ENCODE results near the gene MICAL1.
"Not testable (repeated sequence)": the region's sequence is repeated elsewhere in the genome, so short reads cannot be mapped to it uniquely, and the experiment has no call there.

MICAL1 gene

DNA sequence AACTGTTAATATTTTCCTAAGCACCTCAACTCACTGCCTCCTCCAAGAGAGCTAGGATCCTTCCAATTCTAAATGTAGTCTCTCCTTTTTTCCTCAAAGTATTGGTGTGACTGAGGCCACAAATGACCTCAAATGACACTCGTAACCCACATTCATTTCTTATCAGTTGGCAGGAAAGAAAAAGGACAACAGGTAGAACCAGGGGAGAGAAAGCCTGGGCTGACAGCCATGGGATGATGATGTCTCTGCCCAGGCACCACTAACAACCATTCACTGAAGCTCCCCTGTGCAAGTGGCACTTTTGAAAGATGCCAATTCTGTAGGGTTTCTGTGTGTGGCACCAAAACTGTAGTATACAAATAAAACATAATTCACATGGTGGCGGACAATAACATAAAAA, 20.1 kb upstream of the MICAL1 start:
- DNase-seq (ENCODE audit: low read depth), result no peak

DNA sequence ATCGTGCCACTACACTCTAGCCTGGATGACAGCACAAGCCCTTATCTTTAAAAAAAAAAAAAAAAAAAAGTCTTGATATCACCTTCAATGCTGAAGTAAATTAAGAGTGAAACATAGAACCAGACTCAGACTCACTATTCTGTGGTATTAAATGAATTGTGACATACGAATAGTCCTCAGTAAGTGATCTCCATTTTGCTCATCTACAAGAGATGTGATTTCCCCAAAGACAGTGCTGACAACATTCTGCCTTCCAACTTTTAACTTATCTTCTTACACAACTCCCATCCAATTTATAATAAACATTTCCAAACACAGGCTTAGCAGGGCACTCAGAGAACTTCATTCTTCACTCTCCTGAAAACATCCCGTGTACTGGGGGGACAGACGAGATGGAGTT, 19.4 kb upstream of the MICAL1 start:
- no peak for DNase-seq (ENCODE audit: low read depth)

DNA sequence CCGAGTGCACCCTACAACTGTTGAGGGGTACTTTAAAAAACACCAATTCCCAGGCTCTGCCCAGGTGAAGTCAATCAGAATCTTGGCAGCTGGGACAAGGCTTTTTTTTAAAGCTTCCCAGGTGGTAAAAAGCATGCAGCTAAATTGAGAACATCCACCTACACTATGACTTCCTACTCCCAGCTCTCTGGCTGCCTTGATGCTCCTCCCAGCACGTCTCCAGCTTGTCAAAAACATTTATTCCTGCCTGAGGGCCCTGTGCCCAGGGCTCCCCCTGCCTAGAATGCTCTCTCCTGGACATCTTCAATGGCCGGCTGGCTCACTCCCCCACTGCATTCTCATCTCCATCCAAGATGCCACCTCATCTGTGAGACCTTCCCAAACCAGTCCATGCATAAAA, 17.5 kb upstream of the MICAL1 start:
- no peak for DNase-seq (ENCODE audit: low read depth)

DNA sequence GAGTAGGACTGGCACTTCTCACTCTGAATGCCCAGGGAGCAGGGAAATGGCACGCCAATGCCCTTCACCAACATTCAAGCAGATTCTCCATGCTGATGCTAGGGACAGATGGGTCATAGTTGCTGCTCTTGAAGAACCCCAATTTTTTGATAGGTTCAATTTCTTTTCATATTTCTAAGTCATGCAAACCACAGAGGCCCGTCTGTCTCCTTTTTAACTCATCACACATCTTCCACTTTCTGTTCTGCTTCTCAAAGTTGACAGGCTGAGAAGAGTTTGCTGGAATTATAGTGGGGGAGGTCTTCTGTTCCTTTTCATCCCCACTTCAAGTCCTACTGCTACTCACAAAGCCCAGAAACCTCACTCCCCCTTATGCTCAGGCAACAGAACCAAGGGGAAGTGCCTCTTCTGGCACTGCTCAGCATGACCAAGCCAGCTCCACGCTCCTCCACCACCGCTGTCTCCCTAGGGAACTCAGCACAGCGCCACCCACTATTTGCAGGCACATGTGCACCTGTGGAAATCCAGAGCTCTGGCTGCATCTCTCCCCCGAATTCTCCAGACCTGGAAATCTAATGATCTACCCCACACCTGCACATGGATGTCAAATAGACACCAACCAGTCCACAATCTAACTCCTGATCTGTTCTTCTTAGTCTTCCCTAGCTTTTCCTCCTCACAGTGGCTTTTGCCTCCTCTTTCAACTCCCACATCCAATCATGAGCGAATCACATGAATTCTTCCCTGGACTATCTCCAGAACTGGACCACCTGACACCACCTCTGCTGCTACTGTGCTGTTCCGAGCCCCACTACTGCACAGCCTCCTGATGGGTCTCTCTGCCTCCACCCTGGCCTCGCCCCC, 16.8 kb upstream of the MICAL1 start:
- DNase-seq (ENCODE audit: low read depth), result no peak

DNA sequence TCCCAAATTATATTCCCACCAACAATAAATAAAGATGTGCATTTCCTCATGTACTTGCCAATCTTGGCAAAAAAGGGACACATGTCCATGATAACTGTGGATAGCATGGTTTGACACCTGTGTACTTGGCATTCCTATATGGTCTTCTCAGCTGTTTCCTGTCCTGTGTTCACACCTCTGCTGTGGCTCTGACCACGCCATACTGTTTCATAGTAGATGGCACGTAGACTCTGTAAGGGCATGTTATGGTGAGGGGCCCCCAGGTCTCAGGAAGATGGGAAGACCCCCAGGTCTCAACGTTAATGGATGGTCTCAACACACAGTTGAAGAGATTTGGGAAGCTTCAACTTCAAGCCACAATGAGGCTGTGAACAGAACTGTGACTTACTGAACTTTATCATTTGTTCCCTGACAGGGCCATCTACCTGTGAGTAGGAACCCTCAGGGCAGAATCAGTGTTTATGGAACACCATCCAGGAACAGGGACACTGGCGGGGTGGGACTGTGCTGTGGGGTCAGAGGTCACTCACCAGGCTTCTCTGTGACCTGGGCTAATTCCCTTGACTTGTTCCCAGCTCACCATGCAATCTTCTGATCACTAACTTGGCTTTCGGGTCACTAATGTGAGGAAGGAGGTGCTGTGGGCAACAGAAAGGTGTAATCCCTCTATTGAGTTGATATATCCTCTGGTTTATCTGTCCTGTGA, 15.7 kb upstream of the MICAL1 start:
- no peak for DNase-seq (ENCODE audit: low read depth)

DNA sequence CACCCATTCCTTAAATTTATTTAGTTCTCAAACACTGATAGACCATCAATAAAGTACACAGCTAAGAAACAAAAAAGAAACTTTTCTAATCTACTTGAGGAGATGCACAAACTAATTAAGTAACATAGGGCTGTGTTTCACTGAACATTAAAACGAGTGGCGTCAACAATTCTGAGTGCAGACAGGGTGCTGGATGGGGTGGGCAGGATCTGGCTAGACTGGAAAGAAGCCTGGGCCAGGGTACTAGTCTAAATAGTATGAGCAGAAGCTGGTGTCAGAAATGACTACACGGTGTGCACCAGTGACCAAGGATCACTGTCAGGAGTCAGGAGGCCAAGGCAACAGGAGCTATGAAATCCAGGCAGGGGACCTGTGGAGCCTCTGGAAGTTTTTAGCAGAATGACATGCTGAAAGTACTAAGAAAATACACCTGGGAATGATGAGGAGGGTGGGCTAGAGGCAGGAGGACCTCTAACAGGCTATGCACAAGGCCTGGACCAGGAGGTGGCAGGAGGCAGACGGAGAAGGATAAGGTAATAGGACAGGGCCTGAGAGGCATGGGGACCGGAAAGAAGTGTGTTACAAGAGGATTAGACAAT, 14.1 kb upstream of the MICAL1 start:
- no peak for DNase-seq (ENCODE audit: low read depth)

DNA sequence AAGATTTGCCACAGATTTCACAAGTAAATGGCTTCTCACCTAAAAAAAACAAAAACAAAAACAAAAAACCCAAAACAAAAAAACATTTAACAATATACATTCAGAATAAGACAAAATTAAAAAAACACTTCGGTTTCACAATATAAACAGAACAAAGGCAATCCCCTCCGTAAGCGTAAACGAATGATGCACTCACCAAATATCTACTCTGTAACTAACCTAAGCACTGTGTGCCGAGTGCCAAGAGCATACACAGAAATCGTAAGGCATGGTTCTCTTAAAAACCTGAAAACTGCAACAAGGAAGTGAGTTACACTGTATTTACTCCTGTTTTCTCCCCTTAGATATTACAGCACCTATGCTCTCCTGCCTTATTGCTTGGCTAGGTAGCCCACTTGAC, 12.1 kb upstream of the MICAL1 start:
- no peak for DNase-seq (ENCODE audit: low read depth)

DNA sequence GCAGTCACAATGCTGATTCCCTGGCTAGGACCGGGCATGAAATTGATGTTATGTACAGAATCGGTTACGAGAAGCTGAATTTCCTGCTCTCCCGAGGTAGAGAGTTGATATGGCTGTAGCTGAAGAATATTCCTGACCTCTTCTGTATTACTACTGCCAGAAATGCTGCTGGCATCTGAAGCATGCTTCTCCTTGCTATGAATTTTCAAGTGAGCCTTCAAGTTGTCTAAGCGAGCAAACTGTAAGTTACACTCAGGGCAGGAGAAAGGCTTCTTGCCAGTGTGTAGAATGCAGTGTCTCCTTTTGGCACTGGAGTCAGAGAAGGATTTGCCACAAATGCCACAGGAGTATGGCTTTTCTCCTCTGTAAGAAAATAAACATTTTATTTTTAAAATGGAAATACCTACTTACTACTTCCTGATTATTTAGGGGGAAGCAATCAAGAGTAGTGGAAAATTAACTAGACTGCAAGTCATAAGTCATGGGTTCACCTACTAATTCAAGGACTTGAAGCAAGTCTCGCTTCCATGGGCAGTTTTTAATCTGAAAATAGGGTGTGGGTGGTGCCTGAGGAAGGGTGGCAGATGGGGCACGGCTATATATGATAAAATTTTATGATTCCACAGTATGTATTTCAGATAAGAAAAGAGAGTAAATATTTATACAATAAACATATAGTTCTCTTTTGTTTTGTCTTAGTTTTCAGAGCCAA, 10.8 kb upstream of the MICAL1 start:
- no peak for DNase-seq (ENCODE audit: low read depth)

DNA sequence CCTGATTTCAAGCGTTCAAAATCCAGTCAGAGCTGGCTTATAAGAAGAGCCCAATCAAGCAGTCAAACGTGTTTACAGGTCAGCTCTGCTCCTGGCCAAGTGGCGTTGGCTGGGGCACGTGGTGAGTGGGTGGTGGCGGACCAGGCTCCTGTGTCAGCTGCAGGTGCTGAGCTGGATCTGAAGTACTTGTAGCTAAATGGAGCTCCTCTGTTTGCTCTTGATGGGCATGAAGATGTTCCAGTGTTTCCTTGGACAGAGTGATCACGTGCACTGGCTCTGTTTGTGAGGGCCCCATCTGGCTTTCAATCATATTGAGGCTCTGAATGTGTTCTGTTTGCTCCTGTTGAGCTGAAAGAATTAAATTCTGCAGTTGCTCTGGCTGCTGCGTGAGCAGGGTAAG, 10.2 kb upstream of the MICAL1 start:
- no peak for DNase-seq (ENCODE audit: low read depth)

DNA sequence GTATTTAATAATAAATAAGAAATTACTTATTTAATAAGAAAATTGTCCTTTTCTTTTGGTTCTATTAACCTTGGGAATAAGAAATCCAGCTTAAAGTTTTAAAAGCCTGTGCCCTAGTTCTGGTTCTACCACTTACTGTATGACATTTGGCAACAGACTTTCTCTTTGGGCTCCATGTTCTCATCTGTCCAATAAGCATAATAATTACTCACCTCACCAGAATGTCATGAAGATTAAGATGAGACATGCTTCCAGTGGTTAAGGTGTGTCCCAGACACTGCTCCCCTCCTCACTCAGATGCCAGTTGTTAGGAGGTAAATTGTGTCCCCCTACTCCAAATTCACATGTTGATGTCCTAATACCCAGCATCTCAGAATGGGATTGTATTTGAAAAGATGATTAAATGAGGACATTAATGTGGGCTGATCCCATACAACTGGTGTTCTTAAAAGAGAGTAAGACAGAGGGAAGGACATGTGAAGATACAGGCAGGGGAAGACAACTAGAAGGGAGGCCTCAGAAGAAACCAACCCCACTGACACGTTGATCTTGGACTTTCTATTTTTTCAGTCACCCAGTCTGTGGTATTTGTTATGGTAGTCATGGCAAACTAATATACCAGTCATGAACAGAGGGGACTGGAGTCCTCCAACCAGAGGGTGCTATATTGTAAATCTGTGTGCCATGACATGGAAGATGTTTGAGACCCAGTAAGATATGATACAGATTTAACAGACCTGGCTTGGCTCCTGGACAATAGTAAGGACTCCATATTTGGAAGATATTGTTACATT, 6.4 kb upstream of the MICAL1 start:
- no peak for DNase-seq (ENCODE audit: low read depth)

DNA sequence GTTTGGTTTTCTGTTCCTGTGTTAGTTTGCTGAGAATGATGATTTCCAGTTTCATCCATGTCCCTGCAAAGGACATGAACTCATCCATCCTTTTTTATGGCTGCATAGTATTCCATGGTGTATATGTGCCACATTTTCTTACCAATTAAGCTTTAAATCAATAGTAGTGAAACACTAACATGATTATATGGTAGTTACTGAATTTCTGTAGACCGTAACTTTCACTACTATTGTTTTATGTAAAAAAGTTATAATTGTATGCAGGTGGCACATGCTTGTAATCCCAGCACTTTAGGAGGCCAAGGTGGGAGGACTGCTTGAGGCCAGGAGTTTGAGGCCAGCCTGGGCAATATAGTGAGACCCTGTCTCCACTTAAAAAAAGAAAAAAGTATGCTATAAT, 5.6 kb upstream of the MICAL1 start:
- not testable (repeated sequence) for DNase-seq (ENCODE audit: low read depth)

DNA sequence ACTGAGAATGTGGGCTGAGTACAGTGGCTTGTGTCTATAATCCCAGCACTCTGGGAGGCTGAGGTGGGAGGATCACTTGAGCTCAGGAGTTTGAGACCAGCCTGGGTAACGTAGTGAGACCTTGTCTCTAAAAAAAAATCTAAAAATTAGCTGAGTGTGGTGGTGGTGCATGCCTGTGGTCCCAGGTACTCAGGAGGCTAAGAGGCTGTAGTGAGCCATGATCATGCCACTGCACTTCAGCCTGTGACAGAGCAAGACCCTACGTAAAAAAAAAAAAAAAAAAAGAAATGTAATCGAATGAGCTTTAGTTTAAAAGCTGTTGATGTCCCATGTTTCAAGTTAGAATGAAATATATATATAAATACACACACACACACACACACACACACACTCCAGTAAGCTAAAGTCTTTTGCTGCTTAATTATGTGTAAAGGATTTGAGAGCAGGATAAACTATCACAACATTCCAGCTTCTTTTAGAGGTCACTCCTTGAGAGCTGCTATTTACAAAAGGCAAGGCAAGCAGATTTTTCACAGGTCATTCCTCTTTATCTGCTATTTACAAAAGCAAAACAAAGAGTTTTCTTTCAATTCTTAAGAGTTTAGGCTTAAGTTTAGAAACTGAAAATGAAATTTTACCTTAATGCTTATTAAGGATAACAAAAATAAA, 4.7 kb upstream of the MICAL1 start:
- no peak for DNase-seq (ENCODE audit: low read depth)

DNA sequence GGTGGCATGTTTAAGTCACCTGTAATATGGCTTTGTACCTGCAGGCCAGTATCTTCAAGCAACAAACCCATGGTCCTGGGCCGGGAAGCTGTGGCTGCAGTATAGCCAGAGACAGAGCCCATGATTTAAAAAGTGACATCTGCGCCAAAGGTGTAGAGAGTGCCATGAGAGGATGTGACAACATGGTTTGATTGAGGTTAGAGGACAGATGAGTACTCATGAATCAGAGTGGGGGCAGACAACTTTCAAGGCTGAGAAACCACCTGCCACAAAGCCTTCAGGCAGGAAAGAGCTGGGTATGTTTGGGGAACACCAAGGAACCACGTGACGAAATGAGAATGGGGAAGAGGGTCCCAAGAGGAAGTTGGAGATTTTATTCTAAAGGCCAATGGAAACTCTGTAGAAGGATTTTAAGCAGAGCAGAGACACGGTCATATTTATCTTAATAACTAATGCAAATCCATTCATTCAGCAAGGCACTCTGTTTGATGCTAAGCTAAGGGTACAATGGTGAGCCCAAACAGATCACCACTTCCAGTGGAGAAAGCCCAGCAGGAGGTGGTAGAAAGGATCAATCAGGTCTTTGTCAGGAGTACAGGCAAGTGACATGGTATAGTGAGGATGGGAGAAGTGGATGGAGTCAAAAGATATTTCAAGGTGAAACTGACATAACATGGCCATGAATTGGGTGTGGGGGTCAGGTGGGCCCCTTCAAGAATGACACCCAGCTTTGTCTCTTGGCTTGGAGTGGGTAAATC, 3.4 kb upstream of the MICAL1 start:
- no peak for DNase-seq (ENCODE audit: low read depth)

DNA sequence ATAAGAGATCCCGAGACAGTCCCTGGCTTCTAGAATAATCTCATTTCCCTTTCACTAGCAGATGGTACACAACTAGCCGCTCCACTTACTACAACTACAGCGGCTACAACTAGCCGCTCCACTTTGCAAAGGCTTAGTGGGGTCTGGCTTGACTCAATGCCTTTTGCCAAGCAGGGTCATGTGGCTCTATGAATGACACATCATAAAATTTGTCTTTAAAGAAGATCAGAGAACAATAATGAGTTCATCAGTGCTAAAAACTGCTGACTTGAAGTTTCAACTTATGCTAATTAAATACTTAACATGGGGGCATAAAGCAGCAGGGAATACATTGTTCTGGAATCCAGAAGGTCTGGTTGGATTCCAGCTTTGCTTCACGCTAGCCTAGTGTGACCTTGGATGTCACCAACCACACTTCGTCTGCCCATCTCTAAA, 2.0 kb upstream of the MICAL1 start:
- DNase-seq (ENCODE audit: low read depth), result no peak

DNA sequence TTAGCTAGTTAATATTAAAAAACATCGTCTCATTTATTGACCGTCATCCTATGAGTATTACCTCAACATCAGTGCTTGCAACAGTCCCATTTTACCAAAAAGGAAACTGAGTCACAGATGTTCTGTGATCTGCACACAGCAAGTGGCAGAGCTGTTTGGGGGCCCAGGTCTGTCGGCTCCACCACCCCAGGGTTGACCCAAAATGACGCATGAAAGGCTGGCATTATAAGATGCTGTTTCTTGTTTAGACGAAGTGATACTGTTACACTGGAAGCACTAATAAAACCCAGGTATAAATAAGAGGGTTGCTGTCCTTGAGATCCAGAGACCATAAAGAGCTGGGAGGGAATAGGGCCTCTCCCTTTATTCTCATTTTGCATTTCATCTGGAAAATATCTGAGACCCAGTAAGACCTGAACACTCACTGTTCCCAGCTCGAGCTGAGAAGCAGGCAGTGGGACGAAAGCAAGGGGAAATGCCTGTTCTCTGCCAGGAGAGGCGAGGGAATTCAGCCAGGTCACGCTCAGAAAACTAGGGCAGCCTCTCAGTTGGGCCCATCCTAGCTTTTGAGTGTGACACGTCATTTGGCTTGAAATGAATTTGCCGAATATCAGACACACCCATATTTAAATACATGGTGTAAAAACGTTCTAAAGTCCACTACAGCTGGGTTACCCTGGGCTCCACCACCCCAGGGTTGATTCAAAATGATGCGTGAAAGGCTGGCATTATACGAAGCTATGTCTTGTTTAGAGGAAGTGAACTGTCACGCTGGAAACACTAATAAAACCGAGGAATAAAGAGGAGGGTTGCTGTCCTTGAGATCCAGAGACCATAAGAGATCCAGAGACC, 1.4 kb upstream of the MICAL1 start:
- peak; percentile 65 for DNase-seq (ENCODE audit: low read depth)

DNA sequence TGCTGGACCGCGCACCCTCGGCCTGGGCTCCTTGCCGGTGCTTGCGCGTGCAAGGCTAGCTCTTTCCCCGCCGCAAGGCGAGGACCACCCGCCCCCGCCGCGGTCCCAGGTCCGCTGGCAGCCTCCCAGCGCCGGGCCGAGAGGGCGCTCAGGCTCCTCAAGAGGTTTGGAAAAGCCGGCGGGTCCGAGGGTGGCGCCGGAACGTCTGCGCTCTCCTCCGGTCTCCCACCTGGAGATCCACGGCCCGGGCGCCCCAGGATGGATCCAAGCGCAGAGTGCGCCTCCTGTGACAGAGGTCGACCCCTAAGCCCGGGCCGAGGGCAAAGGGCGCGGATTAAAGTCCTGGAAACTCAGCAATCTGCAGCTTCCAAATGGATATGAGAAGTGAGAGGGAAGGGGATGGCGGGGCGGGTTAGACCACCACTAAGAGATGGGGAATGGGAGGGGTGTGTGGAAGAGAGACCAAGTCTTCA, 575 bp upstream of the MICAL1 start:
- no peak for DNase-seq (ENCODE audit: low read depth)

DNA sequence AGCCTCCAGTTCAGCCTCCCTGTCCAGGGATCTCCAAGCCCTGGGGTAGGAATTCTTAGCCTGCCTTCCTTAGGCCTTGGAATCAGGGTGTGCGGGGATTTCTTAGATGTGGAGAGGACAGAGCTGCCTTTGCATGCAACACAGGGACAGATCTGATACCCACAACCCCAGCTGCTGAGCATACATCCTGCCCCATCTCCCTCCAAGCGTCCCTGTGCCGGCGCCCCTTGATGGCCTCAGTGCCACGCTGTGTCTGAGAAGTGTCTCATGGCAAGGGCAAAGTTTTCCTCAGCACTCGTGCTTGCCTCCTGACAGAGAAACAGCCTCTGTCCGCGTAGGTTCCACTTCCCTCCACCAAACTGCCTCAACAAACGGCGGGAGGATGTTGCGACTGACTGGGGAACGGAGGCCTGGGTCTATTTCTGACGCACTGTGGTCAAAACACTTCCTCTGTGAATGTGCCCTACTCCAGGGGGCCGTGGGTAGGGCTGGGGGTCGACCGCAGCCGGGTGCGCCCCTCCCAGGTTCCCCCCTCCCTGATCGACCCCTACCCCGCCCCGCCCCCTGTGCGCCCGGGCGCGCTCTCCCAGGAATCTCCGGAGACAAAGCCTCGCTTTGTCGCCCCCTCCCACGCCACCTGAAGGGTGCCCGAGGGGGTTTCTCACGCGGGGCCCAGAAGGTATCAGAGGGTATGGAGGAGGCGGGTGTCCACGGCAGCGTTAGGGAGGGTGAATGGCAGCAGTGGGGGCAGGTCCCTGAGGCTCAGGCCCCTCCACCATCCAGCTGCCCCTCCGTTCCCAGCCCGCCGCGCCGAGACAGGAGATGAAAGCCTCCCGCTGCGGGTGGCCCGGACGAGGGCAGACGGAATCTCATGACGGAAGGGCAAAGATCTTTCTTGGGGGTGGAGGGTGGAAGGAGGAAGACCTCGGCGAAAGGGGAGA, 806 bp downstream of the MICAL1 start:
- DNase-seq (ENCODE audit: low read depth), result no peak

Data from stromal cell of bone marrow (primary cell).